HG02981 (cell line): ENCODE results near the gene TWNK.
A peak's percentile ranks its signal among the peaks of the same experiment; 100 is the strongest.
"Not testable (repeated sequence)": the region's sequence is repeated elsewhere in the genome, so short reads cannot be mapped to it uniquely, and the experiment has no call there.

Experiments
- ATAC-seq: cut with Tn5 transposase; IDR thresholded peaks from one replicate; pipeline ENCODE4 v1.9.1; 2021; ENCODE audit warnings: mild to moderate bottlenecking, moderate library complexity; ENCODE audit not compliant: unreplicated experiment

The TWNK gene

GRCh38 chr10:100972904-100973535 is 14.3 kb upstream of the TWNK start:
- ATAC-seq, result no peak

- not testable (repeated sequence) for ATAC-seq
Measured at GRCh38 chr10:100975397-100975796, 11.9 kb upstream of the TWNK start.

- ATAC-seq, result no peak
Measured at GRCh38 chr10:100976906-100977305, 10.4 kb upstream of the TWNK start.

DNA sequence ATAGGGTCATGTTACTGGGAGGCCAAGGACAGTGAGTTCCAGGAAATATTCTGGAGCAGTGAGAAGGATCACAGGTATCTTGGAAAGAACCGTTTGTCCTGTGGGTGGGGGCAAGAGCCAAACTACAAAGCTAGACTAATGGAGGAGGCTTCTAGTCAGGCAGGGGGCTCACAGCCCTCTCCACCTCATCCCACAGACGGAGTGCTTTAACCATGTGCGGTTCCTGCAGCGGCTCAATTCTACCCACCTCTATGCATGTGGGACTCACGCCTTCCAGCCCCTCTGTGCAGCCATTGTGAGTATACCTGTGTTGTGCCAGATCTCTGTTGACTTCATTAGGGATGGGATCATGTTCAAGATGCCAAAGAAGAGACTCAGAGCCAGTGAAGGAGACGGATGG is 9.9 kb upstream of the TWNK start:
- no peak for ATAC-seq

DNA sequence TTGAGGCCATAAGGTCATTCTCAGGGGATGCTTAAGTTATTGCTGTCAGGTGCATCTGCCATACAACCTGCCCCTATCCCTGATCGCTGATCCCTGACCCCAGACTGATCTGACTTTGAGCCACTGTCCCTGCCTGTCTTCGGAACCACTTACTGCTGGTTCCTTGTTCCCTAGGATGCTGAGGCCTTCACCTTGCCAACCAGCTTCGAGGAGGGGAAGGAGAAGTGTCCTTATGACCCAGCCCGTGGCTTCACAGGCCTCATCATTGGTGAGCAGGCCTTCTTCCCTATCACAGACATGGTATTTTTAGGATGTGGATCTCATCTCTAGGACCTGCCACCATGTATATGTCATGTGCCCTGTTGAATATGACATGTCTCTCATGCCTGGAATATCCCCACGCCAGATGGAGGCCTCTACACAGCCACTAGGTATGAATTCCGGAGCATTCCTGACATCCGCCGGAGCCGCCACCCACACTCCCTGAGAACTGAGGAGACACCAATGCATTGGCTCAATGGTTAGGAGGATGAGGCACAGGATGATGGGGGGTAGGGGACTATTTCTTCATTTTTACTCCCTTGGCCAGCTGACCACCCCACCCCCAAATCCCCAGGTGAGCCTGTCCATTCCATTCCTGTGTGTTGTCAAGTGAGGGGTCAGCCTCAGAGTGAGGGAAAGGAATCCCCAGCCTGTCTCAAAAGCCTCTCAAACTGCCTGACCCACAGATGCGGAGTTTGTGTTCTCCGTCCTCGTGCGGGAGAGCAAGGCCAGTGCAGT is 9.0 kb upstream of the TWNK start:
- no peak for ATAC-seq

DNA sequence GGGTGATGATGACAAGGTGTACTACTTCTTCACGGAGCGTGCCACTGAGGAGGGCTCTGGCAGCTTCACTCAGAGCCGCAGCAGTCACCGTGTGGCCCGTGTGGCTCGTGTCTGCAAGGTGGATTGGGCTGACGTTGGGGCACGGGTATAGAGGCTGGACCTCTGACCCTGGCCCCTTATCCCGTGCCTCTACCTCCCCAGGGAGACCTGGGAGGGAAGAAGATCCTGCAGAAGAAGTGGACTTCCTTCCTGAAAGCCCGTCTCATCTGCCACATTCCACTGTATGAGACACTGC is 8.5 kb upstream of the TWNK start:
- no peak for ATAC-seq

DNA sequence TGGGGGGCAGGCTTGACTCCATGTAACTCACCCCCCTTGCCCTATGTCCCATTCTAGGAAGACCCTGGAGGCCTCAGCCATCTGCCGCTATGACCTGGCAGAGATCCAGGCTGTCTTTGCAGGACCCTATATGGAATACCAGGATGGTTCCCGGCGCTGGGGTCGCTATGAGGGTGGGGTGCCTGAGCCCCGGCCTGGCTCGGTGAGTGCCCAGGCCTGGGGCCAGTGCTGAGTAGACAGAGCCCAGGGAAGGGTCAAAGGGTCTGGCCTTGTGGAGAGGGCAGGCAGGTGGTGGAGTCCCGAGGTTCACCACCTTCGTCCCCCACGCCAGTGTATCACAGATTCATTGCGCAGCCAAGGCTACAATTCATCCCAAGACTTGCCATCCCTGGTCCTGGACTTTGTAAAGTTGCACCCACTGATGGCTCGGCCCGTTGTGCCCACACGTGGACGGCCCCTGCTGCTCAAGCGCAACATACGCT is 7.5 kb upstream of the TWNK start:
- ATAC-seq, result no peak

GRCh38 chr10:100980311-100980710 is 7.0 kb upstream of the TWNK start:
- ATAC-seq, result no peak

GRCh38 chr10:100980711-100981110 is 6.6 kb upstream of the TWNK start:
- no peak for ATAC-seq

DNA sequence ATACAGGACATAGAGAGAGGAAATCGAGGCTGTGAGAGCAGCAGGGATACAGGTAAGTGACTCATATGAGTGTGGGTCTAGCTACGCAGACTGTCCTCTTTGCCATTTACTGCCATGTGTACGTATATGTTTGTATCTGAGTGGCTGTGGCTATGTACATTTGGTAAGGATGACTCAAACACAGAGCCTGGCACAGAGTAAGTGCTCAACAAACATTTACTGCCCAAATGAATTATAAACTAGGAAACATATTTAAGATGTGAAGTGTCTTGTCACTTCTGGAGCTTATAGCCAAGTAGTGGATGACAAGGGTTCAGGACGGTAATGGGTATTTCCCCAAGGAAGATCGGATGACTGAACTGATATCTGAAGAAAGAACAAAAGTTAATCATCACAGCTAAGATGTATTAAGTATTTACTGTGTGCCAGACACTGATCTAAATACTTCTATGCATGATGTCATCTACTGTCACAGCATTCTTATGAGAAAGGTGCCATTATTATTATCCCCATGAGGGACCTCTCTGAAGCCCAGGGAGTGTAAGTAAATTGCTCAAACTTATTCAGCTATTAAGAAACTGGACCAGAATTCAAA is 6.1 kb upstream of the TWNK start:
- ATAC-seq, result no peak

GRCh38 chr10:100982916-100983830 is 4.2 kb upstream of the TWNK start:
- ATAC-seq, result no peak

- ATAC-seq, result no peak
Measured at GRCh38 chr10:100983868-100984671, 3.3 kb upstream of the TWNK start.

DNA sequence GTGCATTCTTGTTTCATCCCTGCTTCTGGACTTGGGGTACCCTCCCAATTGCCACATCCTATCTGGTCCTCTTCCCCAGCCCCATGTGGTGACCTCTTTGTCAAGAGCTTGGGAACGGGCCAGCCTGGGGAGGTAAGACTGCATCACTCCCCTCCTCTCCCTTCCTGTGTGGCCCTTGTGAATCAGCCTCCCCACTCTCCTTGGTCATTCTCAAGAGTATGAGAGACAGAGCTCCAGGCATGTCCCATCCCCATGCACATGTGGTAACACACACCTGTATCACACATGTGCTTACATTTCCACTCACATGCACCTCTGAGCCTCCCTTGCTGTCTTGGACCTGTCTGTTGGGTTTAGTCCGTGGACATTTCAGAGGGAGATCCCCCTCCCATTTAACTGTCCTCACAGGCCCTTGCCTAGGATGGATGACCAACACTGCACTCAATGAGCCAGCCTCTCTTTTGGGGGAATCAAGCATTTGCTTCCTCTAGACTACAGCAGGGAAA is 2.6 kb upstream of the TWNK start:
- ATAC-seq, result no peak

- ATAC-seq, result no peak
Measured at GRCh38 chr10:100985336-100985735, 2.0 kb upstream of the TWNK start.

DNA sequence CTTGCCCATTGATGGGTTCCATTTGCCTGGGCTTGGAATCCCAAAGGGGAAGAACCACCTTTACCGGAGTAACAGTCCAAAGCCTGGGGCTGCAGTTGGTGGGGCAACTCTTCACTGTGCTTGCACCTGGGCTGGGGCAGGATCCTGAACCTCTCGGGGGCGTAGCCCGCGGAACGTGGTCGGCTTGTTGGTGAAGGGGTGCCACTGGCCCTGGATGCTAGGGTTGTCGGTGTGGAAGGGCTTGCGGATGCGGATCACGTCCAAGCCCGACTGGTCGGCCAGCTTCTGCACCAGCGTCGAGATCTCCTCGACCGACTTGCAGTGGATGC is 756 bp upstream of the TWNK start:
- ATAC-seq, result no peak

DNA sequence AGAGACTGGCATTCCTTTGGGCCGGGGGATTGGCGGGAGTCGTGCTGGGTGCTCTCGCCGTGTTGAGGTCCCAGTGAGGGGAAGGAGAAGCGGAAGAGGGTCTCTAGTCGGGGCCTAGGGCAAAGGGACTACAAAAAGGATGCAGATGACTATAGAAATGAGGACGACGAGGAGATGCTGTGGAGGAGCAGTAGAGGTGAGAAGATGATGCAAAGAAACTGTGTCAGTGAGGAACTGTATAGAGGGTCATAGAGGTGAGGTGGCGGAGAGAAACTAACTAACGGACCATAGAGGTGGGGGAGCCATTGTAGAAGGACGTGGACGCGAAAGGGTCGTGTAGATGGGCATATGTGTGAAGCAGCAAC is 324 bp downstream of the TWNK start:
- peak; percentile 8 for ATAC-seq

DNA sequence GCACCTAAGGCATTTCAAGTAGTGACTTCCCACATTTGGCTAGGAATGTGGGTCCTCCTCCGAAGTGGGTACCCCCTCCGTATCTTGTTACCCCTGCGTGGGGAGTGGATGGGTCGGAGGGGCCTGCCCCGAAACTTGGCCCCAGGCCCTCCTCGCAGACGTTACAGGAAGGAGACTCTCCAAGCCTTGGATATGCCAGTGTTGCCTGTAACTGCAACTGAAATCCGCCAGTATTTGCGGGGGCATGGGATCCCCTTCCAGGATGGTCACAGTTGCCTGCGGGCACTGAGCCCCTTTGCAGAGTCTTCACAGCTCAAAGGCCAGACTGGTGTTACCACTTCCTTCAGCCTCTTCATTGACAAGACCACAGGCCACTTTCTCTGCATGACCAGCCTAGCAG is 823 bp downstream of the TWNK start:
- no peak for ATAC-seq

DNA sequence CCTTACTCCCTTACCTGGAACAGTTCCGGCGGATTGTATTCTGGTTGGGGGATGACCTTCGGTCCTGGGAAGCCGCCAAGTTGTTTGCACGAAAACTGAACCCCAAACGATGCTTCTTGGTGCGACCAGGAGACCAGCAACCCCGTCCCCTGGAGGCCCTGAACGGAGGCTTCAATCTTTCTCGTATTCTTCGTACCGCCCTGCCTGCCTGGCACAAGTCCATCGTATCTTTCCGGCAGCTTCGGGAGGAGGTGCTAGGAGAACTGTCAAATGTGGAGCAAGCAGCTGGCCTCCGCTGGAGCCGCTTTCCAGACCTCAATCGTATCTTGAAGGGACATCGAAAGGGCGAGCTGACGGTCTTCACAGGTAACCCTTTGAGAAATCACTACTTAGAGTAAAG is 1.7 kb downstream of the TWNK start:
- ATAC-seq, result no peak

GRCh38 chr10:100993986-100994708 is 6.8 kb downstream of the TWNK start:
- ATAC-seq, result no peak

GRCh38 chr10:100995181-100995580 is 7.8 kb downstream of the TWNK start:
- no peak for ATAC-seq
